HepG2 (cell line): ENCODE measurements around the gene UGP2. TPM values are rescaled to one million over a fixed set of nuclear protein-coding genes. Genes with fewer than 3 reads are reported as not detected.

Experiments
- ATAC-seq: fragments of 200-7000 bp; cut with Tn5 transposase; 3 replicates; pipeline ENCODE4 v1.9.1; 2020; ENCODE audit warnings: mild to moderate bottlenecking, moderate library complexity
- BruUV-seq: library from RNA; stranded (reverse); fragments of 400-500 nt; replicated peaks from 2 replicates; lab custom pipeline; 2021; lab: Mats Ljungman, UMichigan
- CTCF ChIA-PET: fragments of 300-600 bp; formaldehyde crosslinking; extraction: SDS; loops from one replicate; lab custom pipeline; 2021; ENCODE audit warnings: low total read pairs, inconsistent platforms, low intra/inter-chr PET ratio; lab: Yijun Ruan, JAX
- POLR2A ChIA-PET: fragments of 350-600 bp; sonication (Branson Sonifier 250); formaldehyde crosslinking; loops from one replicate; lab custom pipeline; 2020; ENCODE audit warnings: antibody characterized with exemption, inconsistent platforms; lab: Yijun Ruan, JAX
- DNase-seq: peaks from one replicate; pipeline ENCODE4 v3.0.0-alpha.2; 2015; ENCODE audit warnings: low spot score
- FAIRE-seq: peaks from 3 replicates; lab custom pipeline; 2011; peaks lifted over from hg19 to GRCh38; lab: Jason Lieb, UNC
- H2AFZ ChIP-seq: one replicate; pipeline ENCODE4 v1.6.1; 2011; ENCODE audit warnings: low read length, inconsistent platforms
- H3K27ac ChIP-seq: fragments of 300-600 bp; 3 replicates; pipeline ENCODE4 v1.8.0; 2011; ENCODE audit warnings: mixed run types, mild to moderate bottlenecking, mixed read lengths, low read length, inconsistent platforms; ENCODE audit not compliant: insufficient read depth; ENCODE audit errors: extremely low read length
- H3K27me3 ChIP-seq, 2 experiments: fragments of 200-600 bp in 1 of 2; 2 replicates in 1 of 2; 3 replicates in 1 of 2; pipeline versions ENCODE4 v1.6.0 to v1.8.0; 2011; ENCODE audit warnings: low read length in 2 of 2, mild to moderate bottlenecking in 2 of 2, moderate library complexity in 2 of 2, inconsistent platforms in 1 of 2; ENCODE audit not compliant: insufficient read depth in 2 of 2, control insufficient read depth in 1 of 2
- H3K36me3 ChIP-seq, 2 experiments: fragments of 200-600 bp in 1 of 2; replicated peaks in 1 of 2; 2 replicates in 1 of 2; 3 replicates in 1 of 2; pipeline versions ENCODE4 v1.5.1 to v1.8.0; 2011; ENCODE audit warnings: low read length in 2 of 2, inconsistent platforms in 1 of 2; ENCODE audit not compliant: insufficient read depth in 2 of 2, control insufficient read depth in 1 of 2
- H3K4me1 ChIP-seq: 2 replicates; pipeline ENCODE4 v1.5.1; 2012; ENCODE audit warnings: low read length, inconsistent platforms; ENCODE audit not compliant: insufficient read depth
- H3K4me2 ChIP-seq: 2 replicates; pipeline ENCODE4 v1.6.0; 2011; ENCODE audit warnings: low read depth, low read length, inconsistent platforms
- H3K4me3 ChIP-seq, 3 experiments: fragments of 200-600 bp in 1 of 3; sonication (generic), shearing (Covaris generic) in 1 of 3; replicated peaks in 1 of 3; 2 replicates each; pipeline ENCODE4 v1.5.1; 2011 to 2016; ENCODE audit warnings: low read length in 3 of 3, inconsistent platforms in 2 of 3, low read depth in 2 of 3, mild to moderate bottlenecking in 2 of 3, control low read depth in 1 of 3, mixed read lengths in 1 of 3; ENCODE audit not compliant: insufficient read depth in 1 of 3
- H3K79me2 ChIP-seq: one replicate; pipeline ENCODE4 v1.6.1; 2011; ENCODE audit warnings: low read length, inconsistent platforms; ENCODE audit not compliant: insufficient read depth
- H3K9ac ChIP-seq: 2 replicates; pipeline ENCODE4 v1.6.0; 2011; ENCODE audit warnings: mild to moderate bottlenecking, low read depth, low read length, inconsistent platforms; ENCODE audit not compliant: insufficient read depth
- H3K9me3 ChIP-seq: 2 replicates; pipeline ENCODE4 v1.5.1; 2012; ENCODE audit warnings: mild to moderate bottlenecking, low read length
- H4K20me1 ChIP-seq: 2 replicates; pipeline ENCODE4 v1.6.0; 2011; ENCODE audit warnings: inconsistent platforms, mild to moderate bottlenecking, low read length, moderate library complexity; ENCODE audit not compliant: insufficient read depth
- PHF8 ChIP-seq: sonication (generic); formaldehyde crosslinking; IDR thresholded peaks from 2 replicates; pipeline ENCODE4 v1.5.0; 2020; ENCODE audit warnings: missing genetic modification reagents
- TEAD2 ChIP-seq: sonication (generic); formaldehyde crosslinking; IDR thresholded peaks from 2 replicates; pipeline ENCODE4 v1.9.0; 2021; ENCODE audit warnings: missing genetic modification reagents
- ZNF33B ChIP-seq: sonication (generic); formaldehyde crosslinking; IDR thresholded peaks from 2 replicates; pipeline ENCODE4 v1.5.1; 2020; ENCODE audit warnings: mild to moderate bottlenecking, missing genetic modification reagents
- WGBS: methylation state at CpG from one replicate; pipeline ENCODE4 v1.1.6; 2017; ENCODE audit warnings: low lambda C conversion rate; 5-methylcytosine and 5-hydroxymethylcytosine counted together
- in situ Hi-C: cut with HindIII; loops from 2 replicates; pipeline ENCODE4 v1.10.0; 2017; ENCODE audit warnings: low pct_unique_long_range_greater_than_20kb; ENCODE audit not compliant: extremely low pct_ligation_motif_present
- intact Hi-C: fragments of 100-400 bp; cut with micrococcal nuclease; formaldehyde crosslinking; loops from one replicate; pipeline ENCODE4 v1.10.0; 2022; ENCODE audit not compliant: unreplicated experiment
- polyA plus RNA-seq, 8 experiments: library from polyadenylated mRNA; depleted of rRNA in 3 of 8; stranded (reverse) in 7 of 8; unstranded in 1 of 8; fragments of >200 nt; fragmentation: Illumina TruSeq in 4 of 8; extraction: Trizol in 4 of 8; gene quantifications; 2 replicates each; pipeline versions ENCODE4 v1.2.1 to v1.2.3, GENCODE V29; 2011 to 2016; ENCODE audit warnings: low read depth in 4 of 8, missing spikeins in 1 of 8, mixed read lengths in 1 of 8; ENCODE audit not compliant: insufficient read depth in 1 of 8
- total RNA-seq, 5 experiments: library from RNA; depleted of rRNA; stranded (reverse); fragments of >200 nt; fragmentation: Illumina TruSeq; extraction: Trizol; gene quantifications; 2 replicates each; pipeline ENCODE4 v1.2.3, GENCODE V29; 2016; ENCODE audit warnings: low read depth in 1 of 5
- TF ChIP-seq, protein P1 (sequence below): sonication (generic); formaldehyde crosslinking; IDR thresholded peaks from 2 replicates; pipeline ENCODE4 v1.5.0; 2020; ENCODE audit warnings: mild to moderate bottlenecking, missing genetic modification reagents, moderate library complexity

UGP2 gene
- total and polyA plus RNA-seq, 2 of the 13 experiments (the other 11 are each of a cell fraction or from before 2014, with no cell fraction given), result 96.0 to 134 TPM

DNA sequence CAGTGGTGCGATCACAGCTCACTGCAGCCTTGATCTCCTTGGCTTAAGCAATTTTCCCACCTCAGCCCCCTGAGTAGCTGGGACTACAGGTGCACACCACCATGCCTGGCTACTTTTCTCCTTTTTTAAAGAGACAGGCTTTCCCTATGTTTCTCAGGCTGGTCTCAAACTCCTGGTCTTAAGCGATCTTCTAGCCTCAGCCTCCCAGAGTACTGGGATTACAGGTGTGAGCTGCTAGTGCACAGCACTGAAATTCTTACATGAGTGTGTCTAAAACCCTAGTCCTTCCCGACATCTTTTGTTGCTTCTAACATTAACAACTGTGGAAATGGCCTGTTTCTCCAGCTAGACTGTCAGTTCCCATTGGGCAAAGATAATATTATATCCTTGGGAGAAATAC, 2.9 kb downstream of the UGP2 start:
- 78% methylated on average over 3 of the region's 3 CpGs for WGBS
- Histone ChIP-seq H4K20me1 (peaks cover 45% of the 10 kb centered on the region), H3K79me2 (peaks cover 79% of the 10 kb centered on the region), H2AFZ (no peak overlapping the region), H3K36me3 (no peaks in the 10 kb centered on the region), H3K27ac (no peak overlapping the region), H3K27me3 (no peaks in the 10 kb centered on the region; a peak in 1 of 5 replicates), H3K9ac (peak overlapping the region; percentile 92; the same call in 1 of the 2 replicates), H3K4me2 (peak overlapping the region; percentile 95), H3K4me1 (peaks cover 63% of the 10 kb centered on the region), H3K4me3 (peak overlapping the region; percentile 14 to 95 (median 82); a peak in 3 of 6 replicates), H3K9me3 (no peaks in the 10 kb centered on the region)
- FAIRE-seq (no peak), ATAC-seq (no peak), DNase-seq (no peak)
- ChIA-PET POLR2A (interaction anchor here (4.8 to 5.2 kb wide), 2 partner anchors 23 to 145 kb away, joined by 34 to 56 read pairs; no protein-coding TSS in a partner anchor), CTCF (no interaction called here)
- no peak for TF ChIP-seq ZNF33B
- no peak for TF ChIP-seq PHF8 (CRISPR knock-in tag)
- BruUV-seq, result no TSS peak
- intact Hi-C loops (no loop called here), in situ Hi-C loops (no loop called here)

DNA sequence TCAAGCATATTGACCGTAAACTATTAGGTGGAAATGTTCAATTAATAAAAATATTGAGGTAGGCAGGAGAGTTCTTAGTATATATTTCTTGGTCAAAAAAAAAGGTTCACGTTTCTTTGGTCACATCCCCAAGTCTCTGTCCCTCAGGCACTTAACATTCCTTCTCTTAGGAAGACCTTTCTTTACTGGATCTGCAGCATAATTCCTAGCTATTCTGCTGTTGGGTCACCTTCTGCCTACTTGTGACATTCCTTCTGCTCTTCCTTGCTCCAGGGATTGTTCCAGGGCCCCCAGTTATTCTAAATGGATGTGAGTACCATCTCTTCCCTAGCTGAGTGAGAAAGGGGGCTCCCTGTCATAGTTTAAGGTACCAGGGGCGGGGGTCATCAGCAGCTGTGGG, 4.2 kb downstream of the UGP2 start:
- intact Hi-C loops, result no loop called here

More for the DNA sequence above, 4.2 kb downstream of the UGP2 start:
- in situ Hi-C loops, result no loop called here
- CTCF ChIA-PET, result no interaction called here
- no TSS peak for BruUV-seq
- Histone ChIP-seq H2AFZ (no peak overlapping the region), H3K79me2 (peaks cover 92% of the 10 kb centered on the region), H3K4me2 (peak overlapping the region; percentile 48), H3K27me3 (no peaks in the 10 kb centered on the region; a peak in 1 of 5 replicates)
- TF ChIP-seq, protein P1, sequence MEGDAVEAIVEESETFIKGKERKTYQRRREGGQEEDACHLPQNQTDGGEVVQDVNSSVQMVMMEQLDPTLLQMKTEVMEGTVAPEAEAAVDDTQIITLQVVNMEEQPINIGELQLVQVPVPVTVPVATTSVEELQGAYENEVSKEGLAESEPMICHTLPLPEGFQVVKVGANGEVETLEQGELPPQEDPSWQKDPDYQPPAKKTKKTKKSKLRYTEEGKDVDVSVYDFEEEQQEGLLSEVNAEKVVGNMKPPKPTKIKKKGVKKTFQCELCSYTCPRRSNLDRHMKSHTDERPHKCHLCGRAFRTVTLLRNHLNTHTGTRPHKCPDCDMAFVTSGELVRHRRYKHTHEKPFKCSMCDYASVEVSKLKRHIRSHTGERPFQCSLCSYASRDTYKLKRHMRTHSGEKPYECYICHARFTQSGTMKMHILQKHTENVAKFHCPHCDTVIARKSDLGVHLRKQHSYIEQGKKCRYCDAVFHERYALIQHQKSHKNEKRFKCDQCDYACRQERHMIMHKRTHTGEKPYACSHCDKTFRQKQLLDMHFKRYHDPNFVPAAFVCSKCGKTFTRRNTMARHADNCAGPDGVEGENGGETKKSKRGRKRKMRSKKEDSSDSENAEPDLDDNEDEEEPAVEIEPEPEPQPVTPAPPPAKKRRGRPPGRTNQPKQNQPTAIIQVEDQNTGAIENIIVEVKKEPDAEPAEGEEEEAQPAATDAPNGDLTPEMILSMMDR (CRISPR knock-in tag), result no peak
- TF ChIP-seq TEAD2 (CRISPR knock-in tag), result no peak
- TF ChIP-seq, all 625 proteins: peak for 0
- peaks cover 60% of the 10 kb centered on the region for H3K4me1 ChIP-seq
- WGBS, result 98% methylated on average over 3 of the region's 3 CpGs
- H3K4me3 ChIP-seq, result peak overlapping the region in 1 of 3 experiments; percentile 1; a peak in 1 of 6 replicates
- no peaks in the 10 kb centered on the region for H3K36me3 ChIP-seq
- no peak for ATAC-seq
- H3K27ac ChIP-seq, result no peak overlapping the region
- no peaks in the 10 kb centered on the region for H3K9me3 ChIP-seq
- no peak for FAIRE-seq
- no peak for DNase-seq
- POLR2A ChIA-PET, result no interaction called here
- no peak overlapping the region for H3K9ac ChIP-seq
- peaks cover 58% of the 10 kb centered on the region for H4K20me1 ChIP-seq
